Chondrocyte (in vitro differentiated cells): Measurements from ENCODE around the gene DNAJA2. TPM values are rescaled to one million over a fixed set of nuclear protein-coding genes. Genes with fewer than 3 reads are reported as not detected.

Experiments used
- DNase-seq: peaks from one replicate; pipeline ENCODE4 v3.0.0; 2021; ENCODE audit warnings: mixed read lengths, low spot score
- H3K27ac Mint-ChIP-seq: one replicate; pipeline ENCODE4 v1.8.0; 2021; ENCODE audit warnings: mild to moderate bottlenecking, moderate library complexity, mixed read lengths; ENCODE audit not compliant: unreplicated experiment
- H3K27me3 Mint-ChIP-seq: 2 replicates; pipeline ENCODE4 v1.8.0; 2021; ENCODE audit warnings: low read depth, mixed read lengths
- H3K36me3 Mint-ChIP-seq: 2 replicates; pipeline ENCODE4 v1.8.0; 2021; ENCODE audit warnings: low read depth, mixed read lengths
- H3K4me1 Mint-ChIP-seq: 2 replicates; pipeline ENCODE4 v1.8.0; 2021; ENCODE audit warnings: low read depth, mild to moderate bottlenecking, mixed read lengths
- H3K4me3 Mint-ChIP-seq: one replicate; pipeline ENCODE4 v1.8.0; 2021; ENCODE audit warnings: mild to moderate bottlenecking, moderate library complexity, mixed read lengths; ENCODE audit not compliant: unreplicated experiment
- H3K9me3 Mint-ChIP-seq: 2 replicates; pipeline ENCODE4 v1.8.0; 2021; ENCODE audit warnings: low read depth, mixed read lengths
- total RNA-seq: library from RNA; stranded (reverse); gene quantifications from 3 replicates; pipeline ENCODE4 v1.2.1, GENCODE V29; 2021
- TF ChIP-seq, protein P1 (sequence below): fragments of 200-600 bp; sonication (generic); IDR thresholded peaks from 2 replicates; pipeline ENCODE4 v1.5.0; 2021; ENCODE audit warnings: antibody characterized with exemption, mild to moderate bottlenecking, moderate library complexity

Gene DNAJA2
- total RNA-seq, 1 donor from 2014 or later = 44.6 TPM

DNA sequence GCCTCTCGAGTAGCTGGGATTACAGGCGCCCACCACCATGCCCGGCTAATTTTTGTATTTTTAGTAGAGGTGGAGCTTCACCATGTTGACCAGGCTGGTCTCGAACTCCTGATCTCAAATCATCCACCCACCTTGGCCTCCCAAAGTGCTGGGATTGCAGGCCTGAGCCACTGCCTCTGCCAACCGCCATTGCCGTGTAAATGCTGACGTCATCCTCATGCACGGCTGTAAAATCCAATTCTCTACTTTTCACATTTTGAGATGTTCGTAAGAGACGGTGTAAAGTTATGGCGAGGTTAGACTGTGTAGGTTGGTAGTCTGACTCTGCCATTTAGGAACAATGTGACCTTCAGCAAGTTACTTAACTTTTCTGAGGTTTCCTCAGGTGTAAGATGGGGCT is 1.7 kb upstream of the DNAJA2 start:
- Mint-ChIP-seq H3K27me3 (no peaks in the 10 kb centered on the region), H3K4me1 (peaks cover 29% of the 10 kb centered on the region), H3K36me3 (peaks cover 7% of the 10 kb centered on the region), H3K4me3 (no peak overlapping the region), H3K9me3 (no peaks in the 10 kb centered on the region), H3K27ac (no peak overlapping the region)
- DNase-seq = no peak
- TF ChIP-seq, protein P1, sequence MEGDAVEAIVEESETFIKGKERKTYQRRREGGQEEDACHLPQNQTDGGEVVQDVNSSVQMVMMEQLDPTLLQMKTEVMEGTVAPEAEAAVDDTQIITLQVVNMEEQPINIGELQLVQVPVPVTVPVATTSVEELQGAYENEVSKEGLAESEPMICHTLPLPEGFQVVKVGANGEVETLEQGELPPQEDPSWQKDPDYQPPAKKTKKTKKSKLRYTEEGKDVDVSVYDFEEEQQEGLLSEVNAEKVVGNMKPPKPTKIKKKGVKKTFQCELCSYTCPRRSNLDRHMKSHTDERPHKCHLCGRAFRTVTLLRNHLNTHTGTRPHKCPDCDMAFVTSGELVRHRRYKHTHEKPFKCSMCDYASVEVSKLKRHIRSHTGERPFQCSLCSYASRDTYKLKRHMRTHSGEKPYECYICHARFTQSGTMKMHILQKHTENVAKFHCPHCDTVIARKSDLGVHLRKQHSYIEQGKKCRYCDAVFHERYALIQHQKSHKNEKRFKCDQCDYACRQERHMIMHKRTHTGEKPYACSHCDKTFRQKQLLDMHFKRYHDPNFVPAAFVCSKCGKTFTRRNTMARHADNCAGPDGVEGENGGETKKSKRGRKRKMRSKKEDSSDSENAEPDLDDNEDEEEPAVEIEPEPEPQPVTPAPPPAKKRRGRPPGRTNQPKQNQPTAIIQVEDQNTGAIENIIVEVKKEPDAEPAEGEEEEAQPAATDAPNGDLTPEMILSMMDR = no peak

DNA sequence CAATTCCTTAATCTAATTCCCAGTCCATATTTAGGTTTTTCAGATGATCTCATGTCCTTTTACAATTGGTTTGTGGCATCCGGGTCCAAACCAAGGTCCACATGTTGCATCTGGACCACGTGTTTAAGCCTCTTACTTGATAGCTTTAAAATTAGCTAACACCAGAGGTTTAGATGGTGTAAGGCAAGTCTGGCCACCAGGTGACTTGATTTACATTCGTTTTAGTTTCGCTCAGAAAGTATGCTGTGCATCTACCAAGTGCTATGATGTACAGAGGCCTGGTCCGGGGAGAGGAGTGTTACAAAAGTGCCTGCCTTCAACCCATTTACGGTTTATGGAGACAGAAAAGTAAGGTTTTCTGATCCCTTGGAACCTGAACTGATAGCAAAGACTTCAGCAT is 878 bp upstream of the DNAJA2 start:
- Mint-ChIP-seq H3K27me3 (no peaks in the 10 kb centered on the region), H3K9me3 (no peaks in the 10 kb centered on the region), H3K4me3 (peak overlapping the region; percentile 93), H3K36me3 (peaks cover 7% of the 10 kb centered on the region), H3K27ac (peak overlapping the region; percentile 99), H3K4me1 (peaks cover 32% of the 10 kb centered on the region)
- DNase-seq = no peak
- TF ChIP-seq, protein P1 = no peak

DNA sequence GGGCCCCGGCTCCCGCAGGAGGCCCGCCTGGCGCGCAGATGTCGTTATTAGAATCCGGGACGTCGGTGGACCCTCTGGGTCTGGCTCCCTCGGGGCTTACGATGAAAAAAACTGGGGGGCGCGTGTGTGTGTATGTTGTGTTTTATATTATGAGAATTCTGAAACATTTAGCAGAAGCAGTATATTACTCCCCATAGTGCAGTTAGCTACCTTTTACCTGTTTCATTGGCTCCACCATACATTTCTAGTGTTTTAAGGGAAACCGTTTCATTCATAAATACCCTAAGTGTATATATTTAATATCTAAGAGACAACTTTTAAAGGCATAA is 486 bp upstream of the DNAJA2 start:
- no peaks in the 10 kb centered on the region for H3K27me3 Mint-ChIP-seq
- TF ChIP-seq, protein P1 = no peak
- H3K9me3 Mint-ChIP-seq = no peaks in the 10 kb centered on the region
- H3K36me3 Mint-ChIP-seq = peaks cover 8% of the 10 kb centered on the region
- peak overlapping the region; percentile 99 for H3K27ac Mint-ChIP-seq
- peaks cover 32% of the 10 kb centered on the region for H3K4me1 Mint-ChIP-seq
- DNase-seq = no peak
- H3K4me3 Mint-ChIP-seq = peak overlapping the region; percentile 93

DNA sequence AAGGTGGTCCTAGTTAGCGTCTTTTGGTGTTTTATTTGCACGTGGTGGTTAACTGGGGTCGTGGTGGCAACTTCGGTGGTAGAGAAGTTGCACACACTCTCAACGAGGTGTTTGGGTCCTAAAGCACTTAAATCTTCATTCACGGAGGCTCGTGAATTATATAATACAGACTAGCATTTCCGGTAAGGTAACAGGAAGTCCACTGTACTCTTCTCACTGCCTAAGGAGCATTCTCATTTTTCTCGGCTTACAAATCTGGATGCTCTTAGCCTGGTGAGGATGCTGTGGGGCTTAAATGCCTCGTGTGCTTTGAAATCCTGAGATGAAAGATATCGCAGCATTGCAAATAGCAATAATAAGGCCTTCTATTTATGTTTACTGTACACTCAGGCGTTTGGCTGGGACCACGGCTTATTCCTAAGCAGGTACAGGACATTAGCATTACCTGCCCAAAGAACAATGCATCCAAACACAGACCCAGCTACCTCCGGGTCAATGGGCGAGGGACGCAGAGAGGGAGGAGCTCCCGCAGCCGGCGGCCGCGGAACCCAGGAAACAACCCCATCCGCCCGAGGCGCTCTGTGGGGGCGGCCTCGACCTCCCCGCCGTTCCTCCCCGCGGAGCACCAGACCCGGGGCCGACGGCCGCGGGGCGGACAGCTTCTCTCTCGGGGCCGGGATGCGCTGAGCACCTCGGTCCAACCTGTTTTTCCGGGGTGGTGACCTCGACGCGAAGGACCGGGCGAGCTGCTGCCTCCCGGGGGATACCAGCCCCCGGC is 856 bp downstream of the DNAJA2 start:
- Mint-ChIP-seq H3K27ac (peak overlapping the region; percentile 94), H3K27me3 (no peaks in the 10 kb centered on the region), H3K4me3 (peak overlapping the region; percentile 77), H3K36me3 (peaks cover 10% of the 10 kb centered on the region), H3K4me1 (peaks cover 32% of the 10 kb centered on the region), H3K9me3 (no peaks in the 10 kb centered on the region)
- DNase-seq = no peak
- TF ChIP-seq, protein P1 = no peak

DNA sequence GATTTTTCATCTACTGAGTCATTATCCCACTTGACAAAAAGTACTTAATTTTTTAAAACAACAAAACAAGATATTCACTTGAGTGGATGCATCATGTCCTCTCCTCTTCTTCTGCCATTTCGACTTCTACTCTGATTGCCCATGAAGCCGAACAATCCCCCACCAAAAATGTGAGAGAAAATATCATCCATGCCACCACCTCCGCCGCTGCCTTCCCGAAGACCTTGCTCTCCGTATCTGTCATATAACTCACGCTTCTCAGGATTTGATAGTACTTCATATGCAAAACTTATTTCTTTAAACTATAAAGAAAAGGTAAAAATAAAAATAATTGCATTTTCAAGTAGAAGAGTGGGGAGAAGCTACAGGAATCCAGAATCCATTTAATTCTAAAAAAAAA is 2.2 kb downstream of the DNAJA2 start:
- TF ChIP-seq, protein P1 = no peak
- H3K27me3 Mint-ChIP-seq = no peaks in the 10 kb centered on the region
- H3K27ac Mint-ChIP-seq = peak overlapping the region; percentile 50
- peaks cover 32% of the 10 kb centered on the region for H3K4me1 Mint-ChIP-seq
- H3K9me3 Mint-ChIP-seq = no peaks in the 10 kb centered on the region
- no peak overlapping the region for H3K4me3 Mint-ChIP-seq
- H3K36me3 Mint-ChIP-seq = peaks cover 19% of the 10 kb centered on the region
- DNase-seq = no peak
